HepG2 (cell line): Measurements from ENCODE around the gene CLASP2. TPM values are rescaled to one million over a fixed set of nuclear protein-coding genes. Genes with fewer than 3 reads are reported as not detected.

Source experiments
- ATAC-seq: fragments of 200-7000 bp; cut with Tn5 transposase; 3 replicates; pipeline ENCODE4 v1.9.1; 2020; ENCODE audit warnings: mild to moderate bottlenecking, moderate library complexity
- BruUV-seq: library from RNA; stranded (reverse); fragments of 400-500 nt; replicated peaks from 2 replicates; lab custom pipeline; 2021; lab: Mats Ljungman, UMichigan
- CTCF ChIA-PET: fragments of 300-600 bp; formaldehyde crosslinking; extraction: SDS; loops from one replicate; lab custom pipeline; 2021; ENCODE audit warnings: low total read pairs, inconsistent platforms, low intra/inter-chr PET ratio; lab: Yijun Ruan, JAX
- POLR2A ChIA-PET: fragments of 350-600 bp; sonication (Branson Sonifier 250); formaldehyde crosslinking; loops from one replicate; lab custom pipeline; 2020; ENCODE audit warnings: antibody characterized with exemption, inconsistent platforms; lab: Yijun Ruan, JAX
- DNase-seq: peaks from one replicate; pipeline ENCODE4 v3.0.0-alpha.2; 2015; ENCODE audit warnings: low spot score
- FAIRE-seq: peaks from 3 replicates; lab custom pipeline; 2011; peaks lifted over from hg19 to GRCh38; lab: Jason Lieb, UNC
- H2AFZ ChIP-seq: one replicate; pipeline ENCODE4 v1.6.1; 2011; ENCODE audit warnings: low read length, inconsistent platforms
- H3K27ac ChIP-seq: fragments of 300-600 bp; 3 replicates; pipeline ENCODE4 v1.8.0; 2011; ENCODE audit warnings: mixed run types, mild to moderate bottlenecking, mixed read lengths, low read length, inconsistent platforms; ENCODE audit not compliant: insufficient read depth; ENCODE audit errors: extremely low read length
- H3K27me3 ChIP-seq, 2 experiments: fragments of 200-600 bp in 1 of 2; 2 replicates in 1 of 2; 3 replicates in 1 of 2; pipeline versions ENCODE4 v1.6.0 to v1.8.0; 2011; ENCODE audit warnings: low read length in 2 of 2, mild to moderate bottlenecking in 2 of 2, moderate library complexity in 2 of 2, inconsistent platforms in 1 of 2; ENCODE audit not compliant: insufficient read depth in 2 of 2, control insufficient read depth in 1 of 2
- H3K36me3 ChIP-seq, 2 experiments: fragments of 200-600 bp in 1 of 2; replicated peaks in 1 of 2; 2 replicates in 1 of 2; 3 replicates in 1 of 2; pipeline versions ENCODE4 v1.5.1 to v1.8.0; 2011; ENCODE audit warnings: low read length in 2 of 2, inconsistent platforms in 1 of 2; ENCODE audit not compliant: insufficient read depth in 2 of 2, control insufficient read depth in 1 of 2
- H3K4me1 ChIP-seq: 2 replicates; pipeline ENCODE4 v1.5.1; 2012; ENCODE audit warnings: low read length, inconsistent platforms; ENCODE audit not compliant: insufficient read depth
- H3K4me2 ChIP-seq: 2 replicates; pipeline ENCODE4 v1.6.0; 2011; ENCODE audit warnings: low read depth, low read length, inconsistent platforms
- H3K4me3 ChIP-seq, 3 experiments: fragments of 200-600 bp in 1 of 3; sonication (generic), shearing (Covaris generic) in 1 of 3; replicated peaks in 1 of 3; 2 replicates each; pipeline ENCODE4 v1.5.1; 2011 to 2016; ENCODE audit warnings: low read length in 3 of 3, inconsistent platforms in 2 of 3, low read depth in 2 of 3, mild to moderate bottlenecking in 2 of 3, control low read depth in 1 of 3, mixed read lengths in 1 of 3; ENCODE audit not compliant: insufficient read depth in 1 of 3
- H3K79me2 ChIP-seq: one replicate; pipeline ENCODE4 v1.6.1; 2011; ENCODE audit warnings: low read length, inconsistent platforms; ENCODE audit not compliant: insufficient read depth
- H3K9ac ChIP-seq: 2 replicates; pipeline ENCODE4 v1.6.0; 2011; ENCODE audit warnings: mild to moderate bottlenecking, low read depth, low read length, inconsistent platforms; ENCODE audit not compliant: insufficient read depth
- H3K9me3 ChIP-seq: 2 replicates; pipeline ENCODE4 v1.5.1; 2012; ENCODE audit warnings: mild to moderate bottlenecking, low read length
- H4K20me1 ChIP-seq: 2 replicates; pipeline ENCODE4 v1.6.0; 2011; ENCODE audit warnings: inconsistent platforms, mild to moderate bottlenecking, low read length, moderate library complexity; ENCODE audit not compliant: insufficient read depth
- DMAP1 ChIP-seq: IDR thresholded peaks from 2 replicates; pipeline ENCODE4 v1.6.1; 2016
- HCFC1 ChIP-seq: fragments of 150-350 bp; IDR thresholded peaks from 2 replicates; pipeline ENCODE4 v1.6.1; 2014; ENCODE audit warnings: low read depth, low read length
- HIC2 ChIP-seq: sonication (generic); formaldehyde crosslinking; IDR thresholded peaks from 2 replicates; pipeline ENCODE4 v1.9.0; 2022; ENCODE audit warnings: low read depth, missing genetic modification reagents
- HMGXB4 ChIP-seq, 2 experiments: sonication (generic) in 1 of 2; formaldehyde crosslinking in 1 of 2; IDR thresholded peaks; 2 replicates each; pipeline versions ENCODE4 v1.4.0 to v1.6.1; 2018 to 2020; ENCODE audit warnings: missing genetic modification reagents in 2 of 2, borderline replicate concordance in 1 of 2, low read depth in 1 of 2, mild to moderate bottlenecking in 1 of 2, missing biosample characterization in 1 of 2
- SALL2 ChIP-seq: sonication (generic); formaldehyde crosslinking; IDR thresholded peaks from 2 replicates; pipeline ENCODE4 v1.8.1; 2023; ENCODE audit warnings: mild to moderate bottlenecking, missing genetic modification reagents, inconsistent platforms
- ZFP36L1 ChIP-seq: sonication (generic); formaldehyde crosslinking; IDR thresholded peaks from 2 replicates; pipeline ENCODE4 v1.8.0; 2022; ENCODE audit warnings: mild to moderate bottlenecking, missing genetic modification reagents, moderate library complexity
- ZFX ChIP-seq: sonication (generic); formaldehyde crosslinking; IDR thresholded peaks from 2 replicates; pipeline ENCODE4 v1.4.0; 2020; ENCODE audit warnings: mild to moderate bottlenecking, low read depth, missing genetic modification reagents, moderate library complexity
- ZNF101 ChIP-seq: sonication (generic); formaldehyde crosslinking; IDR thresholded peaks from 2 replicates; pipeline ENCODE4 v1.4.0; 2020; ENCODE audit warnings: mild to moderate bottlenecking, low read depth, missing genetic modification reagents, borderline replicate concordance
- ZNF292 ChIP-seq: sonication (generic); formaldehyde crosslinking; IDR thresholded peaks from 2 replicates; pipeline ENCODE4 v1.8.1; 2022; ENCODE audit warnings: mild to moderate bottlenecking, low read depth, missing genetic modification reagents, borderline replicate concordance
- ZNF460 ChIP-seq: sonication (generic); formaldehyde crosslinking; IDR thresholded peaks from 2 replicates; pipeline ENCODE4 v1.5.1; 2020; ENCODE audit warnings: missing genetic modification reagents, mild to moderate bottlenecking, borderline replicate concordance
- WGBS: methylation state at CpG from one replicate; pipeline ENCODE4 v1.1.6; 2017; ENCODE audit warnings: low lambda C conversion rate; 5-methylcytosine and 5-hydroxymethylcytosine counted together
- in situ Hi-C: cut with HindIII; loops from 2 replicates; pipeline ENCODE4 v1.10.0; 2017; ENCODE audit warnings: low pct_unique_long_range_greater_than_20kb; ENCODE audit not compliant: extremely low pct_ligation_motif_present
- intact Hi-C: fragments of 100-400 bp; cut with micrococcal nuclease; formaldehyde crosslinking; loops from one replicate; pipeline ENCODE4 v1.10.0; 2022; ENCODE audit not compliant: unreplicated experiment
- polyA plus RNA-seq, 8 experiments: library from polyadenylated mRNA; depleted of rRNA in 3 of 8; stranded (reverse) in 7 of 8; unstranded in 1 of 8; fragments of >200 nt; fragmentation: Illumina TruSeq in 4 of 8; extraction: Trizol in 4 of 8; gene quantifications; 2 replicates each; pipeline versions ENCODE4 v1.2.1 to v1.2.3, GENCODE V29; 2011 to 2016; ENCODE audit warnings: low read depth in 4 of 8, missing spikeins in 1 of 8, mixed read lengths in 1 of 8; ENCODE audit not compliant: insufficient read depth in 1 of 8
- total RNA-seq, 5 experiments: library from RNA; depleted of rRNA; stranded (reverse); fragments of >200 nt; fragmentation: Illumina TruSeq; extraction: Trizol; gene quantifications; 2 replicates each; pipeline ENCODE4 v1.2.3, GENCODE V29; 2016; ENCODE audit warnings: low read depth in 1 of 5

Gene CLASP2
- total and polyA plus RNA-seq, 2 of the 13 experiments (the other 11 are each of a cell fraction or from before 2014, with no cell fraction given), result 15.7 to 34.8 TPM

- peaks cover 36% of the 10 kb centered on the region for H3K79me2 ChIP-seq
- peak overlapping the region; percentile 94 for H3K27ac ChIP-seq
- H3K9ac ChIP-seq, result peak overlapping the region; percentile 87
- peak overlapping the region; percentile 91 for H3K4me2 ChIP-seq
- peaks cover 30% of the 10 kb centered on the region for H3K4me1 ChIP-seq
- in situ Hi-C loops, result loop anchor here (5.0 kb wide), 1 partner anchor 81 kb away; no protein-coding TSS in a partner anchor
- no peaks in the 10 kb centered on the region; a peak in 1 of 5 replicates for H3K27me3 ChIP-seq
- H2AFZ ChIP-seq, result peak overlapping the region; percentile 99
- ChIA-PET POLR2A (no interaction called here), CTCF (no interaction called here)
- ATAC-seq (no peak), FAIRE-seq (no peak), DNase-seq (no peak)
- H3K9me3 ChIP-seq, result no peaks in the 10 kb centered on the region
- H4K20me1 ChIP-seq, result no peaks in the 10 kb centered on the region; the same call in 1 of the 2 replicates
- peak overlapping the region; percentile 87 to 92 (median 89) for H3K4me3 ChIP-seq
- no peak for TF ChIP-seq HMGXB4 (CRISPR knock-in tag; IDR thresholded peaks at IDR 0.05; ENCODE audit: borderline replicate concordance in 1 of 2, low read depth in 1 of 2)
- peak; percentile 40; the same call in 1 of the 2 replicates for TF ChIP-seq ZNF292
- no peak for TF ChIP-seq HCFC1
- TF ChIP-seq DMAP1 (CRISPR knock-in tag), result peak; percentile 4; the same call in 1 of the 2 replicates
- H3K36me3 ChIP-seq, result no peaks in the 10 kb centered on the region
- 4% methylated on average over 7 of the region's 7 CpGs for WGBS
- no TSS peak for BruUV-seq
- intact Hi-C loops, result loop anchor here (2.0 to 5.0 kb wide), 2 partner anchors 68 to 281 kb away; no protein-coding TSS in a partner anchor
Measured at GRCh38 chr3:33718595-33718907, 497 bp upstream of the CLASP2 start.

GRCh38 chr3:33717616-33717865, 513 bp downstream of the CLASP2 start:
- intact Hi-C loops (loop anchor here (1.0 to 5.0 kb wide), 2 partner anchors 81 to 280 kb away; no protein-coding TSS in a partner anchor), in situ Hi-C loops (loop anchor here (5.0 kb wide), 1 partner anchor 80 kb away; no protein-coding TSS in a partner anchor)
- Histone ChIP-seq H3K9me3 (no peaks in the 10 kb centered on the region), H3K4me1 (peaks cover 30% of the 10 kb centered on the region), H4K20me1 (no peaks in the 10 kb centered on the region; the same call in 1 of the 2 replicates), H3K36me3 (no peaks in the 10 kb centered on the region), H3K9ac (peak overlapping the region; percentile 87), H3K4me3 (peak overlapping the region; percentile 87 to 92 (median 89)), H2AFZ (no peak overlapping the region), H3K27me3 (no peaks in the 10 kb centered on the region; a peak in 1 of 5 replicates), H3K27ac (peak overlapping the region; percentile 94), H3K79me2 (peaks cover 45% of the 10 kb centered on the region), H3K4me2 (peak overlapping the region; percentile 91)
- FAIRE-seq (no peak), DNase-seq (no peak), ATAC-seq (peak; percentile 86)
- ChIA-PET CTCF (no interaction called here), POLR2A (interaction anchor here (0.8 to 1.1 kb wide), 2 partner anchors 277 to 927 kb away, joined by 3 to 4 read pairs; no protein-coding TSS in a partner anchor)
- WGBS, result 0% methylated on average over 3 of the region's 26 CpGs
- BruUV-seq, result no TSS peak
- TF ChIP-seq SALL2 (CRISPR knock-in tag) (no peak), ZNF460 (0 out of 2 replicates have a peak, but pooled peaks have one; percentile 54), HIC2 (no peak), ZFX (CRISPR knock-in tag) (no peak), ZFP36L1 (CRISPR knock-in tag) (no peak), ZNF101 (CRISPR knock-in tag) (no peak)
